IMR-90 (cell line): Measurements from ENCODE around the gene GNG2. TPM values are rescaled to one million over a fixed set of nuclear protein-coding genes. Genes with fewer than 3 reads are reported as not detected.
A peak's percentile ranks its signal among the peaks of the same experiment; 100 is the strongest.

Source experiments
- ATAC-seq: fragments of 200-7000 bp; cut with Tn5 transposase; 2 replicates; pipeline ENCODE4 v1.9.1; 2020; ENCODE audit warnings: low read depth, mild to moderate bottlenecking, moderate library complexity
- BruUV-seq: library from RNA; stranded (reverse); fragments of 400-500 nt; replicated peaks from 2 replicates; lab custom pipeline; 2021; lab: Mats Ljungman, UMichigan
- CTCF ChIA-PET: fragments of 300-600 bp; formaldehyde crosslinking; extraction: SDS; loops from one replicate; lab custom pipeline; 2021; ENCODE audit warnings: antibody characterized with exemption; lab: Yijun Ruan, JAX
- POLR2A ChIA-PET: fragments of 300-600 bp; sonication (Branson Sonifier 250); formaldehyde crosslinking; loops from one replicate; lab custom pipeline; 2022; ENCODE audit warnings: antibody characterized with exemption; ENCODE audit not compliant: unreplicated experiment; lab: Charles Lee
- DNase-seq: peaks from one replicate; pipeline ENCODE4 v3.0.0; 2013
- H2AFZ ChIP-seq: replicated peaks from 2 replicates; pipeline ENCODE3; 2013; ENCODE audit warnings: low read length, mild to moderate bottlenecking; ENCODE audit not compliant: poor library complexity
- H2AK5ac ChIP-seq: 2 replicates; pipeline ENCODE4 v1.6.1; 2013; ENCODE audit warnings: low read depth, low read length, inconsistent platforms
- H2AK9ac ChIP-seq: replicated peaks from 2 replicates; pipeline ENCODE3; 2013; ENCODE audit warnings: mild to moderate bottlenecking, low read depth, low read length, moderate library complexity; ENCODE audit not compliant: poor library complexity
- H2BK120ac ChIP-seq: 2 replicates; pipeline ENCODE4 v1.6.1; 2013; ENCODE audit warnings: low read depth, low read length, inconsistent platforms
- H2BK15ac ChIP-seq: 3 replicates; pipeline ENCODE4 v1.6.1; 2013; ENCODE audit warnings: low read depth, low read length, inconsistent platforms
- H2BK20ac ChIP-seq: 2 replicates; pipeline ENCODE4 v1.6.1; 2013; ENCODE audit warnings: low read depth, mild to moderate bottlenecking, inconsistent platforms, low read length, moderate library complexity
- H2BK5ac ChIP-seq: 2 replicates; pipeline ENCODE4 v1.6.1; 2013; ENCODE audit warnings: mild to moderate bottlenecking, low read depth, low read length, inconsistent platforms; ENCODE audit not compliant: poor library complexity, severe bottlenecking
- H3K14ac ChIP-seq: replicated peaks from 2 replicates; pipeline ENCODE4 v1.6.1; 2013; ENCODE audit warnings: low read depth, low read length, inconsistent platforms
- H3K18ac ChIP-seq: 2 replicates; pipeline ENCODE4 v1.6.1; 2013; ENCODE audit warnings: low read depth, low read length, control low read depth
- H3K23ac ChIP-seq: 2 replicates; pipeline ENCODE4 v1.6.1; 2013; ENCODE audit warnings: low read depth, low read length, inconsistent platforms
- H3K27ac ChIP-seq: 2 replicates; pipeline ENCODE4 v1.5.1; 2013; ENCODE audit warnings: mild to moderate bottlenecking, control low read depth, low read length; ENCODE audit not compliant: insufficient read depth
- H3K27me3 ChIP-seq: 2 replicates; pipeline ENCODE4 v1.6.1; 2013; ENCODE audit warnings: low read length; ENCODE audit not compliant: control insufficient read depth, insufficient read depth
- H3K36me3 ChIP-seq: 2 replicates; pipeline ENCODE4 v1.6.1; 2013; ENCODE audit warnings: low read length, mixed read lengths; ENCODE audit not compliant: control insufficient read depth, insufficient read depth
- H3K4ac ChIP-seq: 2 replicates; pipeline ENCODE4 v1.6.1; 2013; ENCODE audit warnings: low read depth, low read length, inconsistent platforms
- H3K4me1 ChIP-seq: 2 replicates; pipeline ENCODE4 v1.6.1; 2013; ENCODE audit warnings: low read length, mixed read lengths; ENCODE audit not compliant: control insufficient read depth, insufficient read depth
- H3K4me2 ChIP-seq: 2 replicates; pipeline ENCODE4 v1.6.1; 2013; ENCODE audit warnings: low read depth, mild to moderate bottlenecking, control low read depth, low read length, moderate library complexity
- H3K4me3 ChIP-seq: 2 replicates; pipeline ENCODE4 v1.5.1; 2013; ENCODE audit warnings: low read depth, mild to moderate bottlenecking, control low read depth, low read length, moderate library complexity; ENCODE audit not compliant: insufficient read depth
- H3K56ac ChIP-seq: 2 replicates; pipeline ENCODE4 v1.6.1; 2013; ENCODE audit warnings: low read length, inconsistent platforms; ENCODE audit not compliant: insufficient read depth; ENCODE audit errors: extremely low read depth
- H3K79me1 ChIP-seq, 2 experiments: 2 replicates each; pipeline ENCODE4 v1.6.1; 2013; ENCODE audit warnings: low read length in 2 of 2, inconsistent platforms in 1 of 2, low read depth in 1 of 2
- H3K9ac ChIP-seq: 2 replicates; pipeline ENCODE4 v1.6.1; 2013; ENCODE audit warnings: low read depth, low read length, control low read depth
- H3K9me1 ChIP-seq: 2 replicates; pipeline ENCODE4 v1.6.1; 2013; ENCODE audit warnings: low read length, inconsistent platforms; ENCODE audit not compliant: insufficient read depth
- H3K9me3 ChIP-seq: 2 replicates; pipeline ENCODE4 v1.6.1; 2013; ENCODE audit warnings: low read length; ENCODE audit not compliant: control insufficient read depth, insufficient read depth
- H4K20me1 ChIP-seq: 2 replicates; pipeline ENCODE4 v1.6.1; 2013; ENCODE audit warnings: low read length, inconsistent platforms; ENCODE audit not compliant: insufficient read depth
- H4K5ac ChIP-seq: 2 replicates; pipeline ENCODE4 v1.6.1; 2013; ENCODE audit warnings: mild to moderate bottlenecking, low read depth, low read length, control low read depth
- H4K8ac ChIP-seq, 2 experiments: 2 replicates each; pipeline ENCODE4 v1.6.1; 2013; ENCODE audit warnings: low read depth in 2 of 2, low read length in 2 of 2, control low read depth in 1 of 2, inconsistent platforms in 1 of 2
- H4K91ac ChIP-seq: 2 replicates; pipeline ENCODE4 v1.6.1; 2013; ENCODE audit warnings: low read depth, low read length, inconsistent platforms; ENCODE audit not compliant: insufficient read depth
- BHLHE40 ChIP-seq: fragments of 150-350 bp; IDR thresholded peaks from 2 replicates; pipeline ENCODE4 v1.6.1; 2016; ENCODE audit warnings: mild to moderate bottlenecking, low read depth, low read length
- CEBPB ChIP-seq: IDR thresholded peaks from 2 replicates; pipeline ENCODE4 v1.6.1; 2012; ENCODE audit warnings: low read depth, low read length, improper control_type of control experiment
- CHD1 ChIP-seq: IDR thresholded peaks from 2 replicates; pipeline ENCODE4 v1.6.1; 2012; ENCODE audit warnings: low read depth, low read length, improper control_type of control experiment
- CTCF ChIP-seq: conservative IDR thresholded peaks from 2 replicates; pipeline ENCODE4 v1.5.1; 2012; ENCODE audit warnings: mild to moderate bottlenecking, low read depth, low read length, improper control_type of control experiment
- ELK1 ChIP-seq: fragments of 150-350 bp; IDR thresholded peaks from 2 replicates; pipeline ENCODE4 v1.6.1; 2016; ENCODE audit warnings: low read depth, mild to moderate bottlenecking, low read length, moderate library complexity, borderline replicate concordance
- FOS ChIP-seq: fragments of 150-350 bp; IDR thresholded peaks from 2 replicates; pipeline ENCODE4 v1.6.1; 2016; ENCODE audit warnings: low read depth, low read length
- MAFK ChIP-seq: IDR thresholded peaks from 2 replicates; pipeline ENCODE4 v1.6.1; 2012; ENCODE audit warnings: low read depth, low read length, improper control_type of control experiment
- MAZ ChIP-seq: IDR thresholded peaks from 2 replicates; pipeline ENCODE4 v1.6.1; 2012; ENCODE audit warnings: low read depth, mild to moderate bottlenecking, low read length, improper control_type of control experiment, moderate library complexity, borderline replicate concordance
- MXI1 ChIP-seq: IDR thresholded peaks from 2 replicates; pipeline ENCODE4 v1.6.1; 2012; ENCODE audit warnings: low read depth, mild to moderate bottlenecking, low read length, moderate library complexity, borderline replicate concordance
- NFE2L2 ChIP-seq: fragments of 150-350 bp; IDR thresholded peaks from 2 replicates; pipeline ENCODE4 v1.6.1; 2016; ENCODE audit warnings: low read depth, mild to moderate bottlenecking, low read length
- POLR2A ChIP-seq: IDR thresholded peaks from 2 replicates; pipeline ENCODE4 v1.6.1; 2012; ENCODE audit warnings: mild to moderate bottlenecking, low read depth, low read length
- RAD21 ChIP-seq: IDR thresholded peaks from 2 replicates; pipeline ENCODE4 v1.6.1; 2012; ENCODE audit warnings: low read length, improper control_type of control experiment
- RCOR1 ChIP-seq: IDR thresholded peaks from 2 replicates; pipeline ENCODE4 v1.6.1; 2012; ENCODE audit warnings: mild to moderate bottlenecking, low read length, improper control_type of control experiment; ENCODE audit not compliant: insufficient replicate concordance
- RFX5 ChIP-seq: IDR thresholded peaks from 2 replicates; pipeline ENCODE4 v1.8.0; 2012; ENCODE audit warnings: low read depth, mild to moderate bottlenecking, low read length, moderate library complexity
- SMC3 ChIP-seq: fragments of 150-350 bp; IDR thresholded peaks from 2 replicates; pipeline ENCODE4 v1.6.1; 2016; ENCODE audit warnings: low read depth, mild to moderate bottlenecking, antibody characterized with exemption, low read length, moderate library complexity
- USF2 ChIP-seq: fragments of 150-350 bp; IDR thresholded peaks from 2 replicates; pipeline ENCODE4 v1.6.1; 2017; ENCODE audit warnings: mild to moderate bottlenecking, antibody characterized with exemption, low read length, low read depth
- WGBS, 2 experiments: methylation state at CpG; one replicate each; pipeline versions ENCODE4 v1.1.5 to v1.1.7; 2013; ENCODE audit warnings: missing lambda C conversion rate in 2 of 2; ENCODE audit not compliant: insufficient read length in 1 of 2; ENCODE audit errors: extremely low coverage in 2 of 2; 5-methylcytosine and 5-hydroxymethylcytosine counted together
- dilution Hi-C: fragments of 300-500 bp; cut with HindIII; formaldehyde crosslinking; loops from one replicate; pipeline ENCODE4 v1.14.3; 2018; ENCODE audit warnings: low sequenced_read_pairs; ENCODE audit not compliant: unreplicated experiment
- in situ Hi-C: fragments of 300-500 bp; cut with MboI; formaldehyde crosslinking; loops from 3 replicates; pipeline ENCODE4 v1.14.3; 2019; ENCODE audit warnings: low sequenced_read_pairs, inconsistent platforms, mixed read lengths
- intact Hi-C: fragments of 100-400 bp; cut with micrococcal nuclease; formaldehyde crosslinking; loops from 2 replicates; pipeline ENCODE4 v1.10.0; 2022
- polyA plus RNA-seq, 3 experiments: library from polyadenylated mRNA; depleted of rRNA; stranded (reverse); fragments of >200 nt; gene quantifications; 2 replicates each; pipeline ENCODE4 v1.2.3, GENCODE V29; 2012; ENCODE audit warnings: low replicate concordance in 1 of 3
- total RNA-seq: library from RNA; depleted of rRNA; stranded (reverse); fragments of >200 nt; gene quantifications from 2 replicates; pipeline ENCODE4 v1.2.3, GENCODE V29; 2012

GNG2 gene
- total and polyA plus RNA-seq, 2 of the 4 experiments (the other 2 are of a cell fraction), result 13.1 to 14.6 TPM

- in situ Hi-C loops, result no loop called here
- DNase-seq, result no peak
- CTCF ChIA-PET, result interaction anchor here (1.2 kb wide), 1 partner anchor 10 kb away, joined by 3 read pairs; no protein-coding TSS in a partner anchor
Observed at GRCh38 chr14:51988221-51988620, 127.8 kb downstream of the GNG2 start.

More at GRCh38 chr14:51988221-51988620, 127.8 kb downstream of the GNG2 start:
- peaks cover 3% of the 10 kb centered on the region for H3K9me1 ChIP-seq
- no peak overlapping the region for H3K14ac ChIP-seq
- H3K4ac ChIP-seq, result no peak overlapping the region; the same call in 1 of the 2 replicates
- ATAC-seq, result no peak
- no peak overlapping the region for H2BK120ac ChIP-seq
- peak overlapping the region; percentile 59; the same call in 1 of the 2 replicates for H3K23ac ChIP-seq
- H3K9me3 ChIP-seq, result 0 out of 2 replicates have a peak, but pooled peaks cover 4% of the 10 kb centered on the region
- TF ChIP-seq BHLHE40 (no peak), RAD21 (no peak), MAFK (no peak), CTCF (no peak), MAZ (no peak), RFX5 (no peak), FOS (no peak), ELK1 (no peak), POLR2A (no peak), USF2 (no peak), CEBPB (no peak), CHD1 (no peak), NFE2L2 (no peak), SMC3 (no peak), RCOR1 (no peak), MXI1 (no peak)
- no peak overlapping the region for H3K27ac ChIP-seq
- POLR2A ChIA-PET, result no interaction called here
- no CpG with 5 or more reads among the region's 1 CpG for WGBS, 2 experiments
- no peak overlapping the region for H3K18ac ChIP-seq
- no peak overlapping the region for H2BK5ac ChIP-seq
- H3K27me3 ChIP-seq, result no peaks in the 10 kb centered on the region
- H2AK9ac ChIP-seq, result no peak overlapping the region
- H3K4me3 ChIP-seq, result no peak overlapping the region
- H2AK5ac ChIP-seq, result no peak overlapping the region
- H4K20me1 ChIP-seq, result no peaks in the 10 kb centered on the region; the same call in 1 of the 2 replicates
- H3K9ac ChIP-seq, result no peak overlapping the region
- H4K91ac ChIP-seq, result no peak overlapping the region
- dilution Hi-C loops (no loop called here), intact Hi-C loops (no loop called here)
- no peak overlapping the region for H2BK20ac ChIP-seq
- H3K4me1 ChIP-seq, result peaks cover 2% of the 10 kb centered on the region; the same call in 1 of the 2 replicates
- peak overlapping the region; percentile 86 to 99; a peak in 3 of 4 replicates for H4K8ac ChIP-seq
- H3K36me3 ChIP-seq, result peaks cover 6% of the 10 kb centered on the region; the same call in 1 of the 2 replicates
- peak overlapping the region; percentile 88 for H4K5ac ChIP-seq
- no peak overlapping the region for H3K4me2 ChIP-seq
- H3K79me1 ChIP-seq, result peaks cover 3 to 28% of the 10 kb centered on the region in 2 experiments; a peak in 3 of 4 replicates
- no peak overlapping the region for H3K56ac ChIP-seq
- no peak overlapping the region for H2BK15ac ChIP-seq
- no TSS peak for BruUV-seq
- peak overlapping the region; percentile 57 for H2AFZ ChIP-seq
